Retinal pigment epithelial cell (primary cell): ENCODE measurements around the gene ETV6.
A peak's percentile ranks its signal among the peaks of the same experiment; 100 is the strongest.

Experiments used
- DNase-seq: peaks from one replicate; pipeline ENCODE4 v3.0.0-alpha.2; 2010; ENCODE audit warnings: low read depth
- H3K4me3 ChIP-seq: 2 replicates; pipeline ENCODE4 v1.5.1; 2011; ENCODE audit warnings: mild to moderate bottlenecking, low read length, control low read depth, moderate library complexity
- CTCF ChIP-seq: conservative IDR thresholded peaks from 2 replicates; pipeline ENCODE4 v1.5.1; 2011; ENCODE audit warnings: low read depth, low read length, control low read depth, inconsistent platforms

ETV6 gene

GRCh38 chr12:11713202-11713601 lies 63.7 kb downstream of the ETV6 start:
- TF ChIP-seq CTCF, result no peak
- H3K4me3 ChIP-seq, result no peak overlapping the region
- DNase-seq, result no peak

- no peak overlapping the region for H3K4me3 ChIP-seq
- DNase-seq, result no peak
- no peak for TF ChIP-seq CTCF
Observed at GRCh38 chr12:11714626-11715025, 65.2 kb downstream of the ETV6 start.

GRCh38 chr12:11715621-11716020 lies 66.1 kb downstream of the ETV6 start:
- H3K4me3 ChIP-seq, result no peak overlapping the region
- no peak for DNase-seq
- no peak for TF ChIP-seq CTCF

- TF ChIP-seq CTCF, result no peak
- no peak for DNase-seq
Observed at GRCh38 chr12:11716794-11717518, 67.5 kb downstream of the ETV6 start.

GRCh38 chr12:11717519-11717961 lies 68.1 kb downstream of the ETV6 start:
- DNase-seq, result no peak
- H3K4me3 ChIP-seq, result no peak overlapping the region
- TF ChIP-seq CTCF, result no peak

More at GRCh38 chr12:11716794-11717518, 67.5 kb downstream of the ETV6 start:
- no peak overlapping the region for H3K4me3 ChIP-seq

- TF ChIP-seq CTCF, result no peak
- DNase-seq, result no peak
- no peak overlapping the region for H3K4me3 ChIP-seq
Observed at GRCh38 chr12:11718105-11718504, 68.6 kb downstream of the ETV6 start.

- no peak for TF ChIP-seq CTCF
Observed at GRCh38 chr12:11718768-11719253, 69.3 kb downstream of the ETV6 start.

More at GRCh38 chr12:11718768-11719253, 69.3 kb downstream of the ETV6 start:
- no peak overlapping the region for H3K4me3 ChIP-seq
- peak; percentile 53 for DNase-seq
